PC-9 (cell line): ENCODE results near the gene ING3.

ENCODE experiments used
- CTCF ChIP-seq: fragments of 200-600 bp; sonication (generic); conservative IDR thresholded peaks from 2 replicates; pipeline ENCODE4 v1.6.1; 2017; ENCODE audit warnings: mixed run types, antibody characterized with exemption, mild to moderate bottlenecking, moderate library complexity
- EZH2 ChIP-seq: fragments of 200-600 bp; sonication (generic); IDR thresholded peaks from 2 replicates; pipeline ENCODE4 v1.8.0; 2017; ENCODE audit warnings: antibody characterized with exemption, low read depth

DNA sequence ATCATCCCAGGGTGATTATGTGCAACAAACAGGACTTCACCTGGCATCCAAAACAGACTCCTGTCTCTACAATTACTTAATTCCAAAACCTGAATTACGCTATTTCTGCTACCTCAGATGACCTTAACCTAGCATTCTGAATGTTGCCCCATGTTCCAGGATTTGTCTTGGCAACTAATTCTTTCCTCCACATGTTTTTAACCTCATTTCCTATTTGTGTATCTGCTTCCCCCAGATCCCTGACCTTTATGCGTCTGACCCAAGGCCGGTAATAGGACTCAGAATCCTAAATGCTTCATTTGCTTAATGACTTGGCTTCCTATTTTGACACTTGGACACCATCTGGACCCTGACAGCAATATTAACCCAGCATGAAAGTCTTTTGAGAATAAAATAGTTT lies 8.7 kb upstream of the ING3 start:
- TF ChIP-seq CTCF (no peak), EZH2 (no peak)
